Prostate gland (tissue), 2 donors: Measurements from ENCODE around the gene NCOA1. TPM values are rescaled to one million over a fixed set of nuclear protein-coding genes. Genes with fewer than 3 reads are reported as not detected.
"Not testable (repeated sequence)": the region's sequence is repeated elsewhere in the genome, so short reads cannot be mapped to it uniquely, and the experiment has no call there.

Experiments
- DNase-seq: peaks from one replicate; pipeline ENCODE4 v3.0.0-alpha.2; 2019; ENCODE audit warnings: low spot score
- H3K27ac ChIP-seq, 2 donors: fragments of 200-600 bp; sonication (generic); 2 replicates each; pipeline ENCODE4 v1.5.1; 2017 to 2019
- H3K27me3 ChIP-seq: fragments of 200-600 bp; sonication (generic); replicated peaks from 2 replicates; pipeline ENCODE4 v1.5.1; 2019; ENCODE audit not compliant: insufficient read depth
- H3K36me3 ChIP-seq, 2 donors: fragments of 200-600 bp; sonication (generic); 1 replicate in 1 of 2; 2 replicates in 1 of 2; pipeline versions ENCODE4 v1.5.1 to v1.8.1; 2017 to 2019
- H3K4me1 ChIP-seq: fragments of 200-600 bp; sonication (generic); replicated peaks from 2 replicates; pipeline ENCODE4 v1.5.1; 2019
- H3K4me3 ChIP-seq, 2 donors: fragments of 200-600 bp; sonication (generic); 2 replicates each; pipeline ENCODE4 v1.5.1; 2017 to 2019
- H3K9me3 ChIP-seq: fragments of 200-600 bp; sonication (generic); 2 replicates; pipeline ENCODE4 v1.5.1; 2017
- CTCF ChIP-seq, 4 experiments: fragments of 200-600 bp in 2 of 4; fragments of 450-650 bp in 2 of 4; sonication (generic) in 2 of 4; IDR thresholded peaks; 1 replicate in 3 of 4; 2 replicates in 1 of 4; pipeline ENCODE4 v1.5.1; 2016 to 2019; ENCODE audit warnings: antibody characterized with exemption in 4 of 4, mild to moderate bottlenecking in 2 of 4, moderate library complexity in 2 of 4
- POLR2A ChIP-seq: fragments of 450-650 bp; IDR thresholded peaks from one replicate; pipeline ENCODE4 v1.6.1; 2016; ENCODE audit warnings: antibody characterized with exemption, mild to moderate bottlenecking
- POLR2AphosphoS5 ChIP-seq: sonication (generic); formaldehyde crosslinking; IDR thresholded peaks from one replicate; pipeline ENCODE4 v1.6.1; 2017; ENCODE audit warnings: antibody characterized with exemption
- WGBS: methylation state at CpG from one replicate; pipeline ENCODE4 v1.1.5; 2018; 5-methylcytosine and 5-hydroxymethylcytosine counted together
- intact Hi-C: fragments of 100-400 bp; cut with DNase I; formaldehyde crosslinking; loops from one replicate; pipeline ENCODE4 v1.14.2; 2022
- total RNA-seq, 2 donors: library from RNA; depleted of rRNA; stranded (reverse); fragments of >200 nt; gene quantifications; one replicate each; pipeline ENCODE4 v1.1.0, GENCODE V29; 2016

Gene NCOA1
- total RNA-seq, 2 donors from 2014 or later = 24.9 to 72.4 TPM

GRCh38 chr2:24466871-24467870 lies 23.9 kb upstream of the NCOA1 start:
- no peaks in the 10 kb centered on the region for H3K9me3 ChIP-seq
- 77% methylated on average over 7 of the region's 7 CpGs for WGBS

GRCh38 chr2:24468453-24468852 lies 22.6 kb upstream of the NCOA1 start:
- H3K27me3 ChIP-seq, H3K4me1 ChIP-seq, DNase-seq, H3K36me3 ChIP-seq, H3K4me3 ChIP-seq, intact Hi-C loops, H3K27ac ChIP-seq, H3K9me3 ChIP-seq: not testable (repeated sequence)
- 96% methylated on average over 1 of the region's 1 CpG for WGBS

More at GRCh38 chr2:24466871-24467870, 23.9 kb upstream of the NCOA1 start:
- Histone ChIP-seq H3K27ac (no peak overlapping the region), H3K4me3 (no peak overlapping the region), H3K27me3 (no peaks in the 10 kb centered on the region), H3K36me3 (no peaks in the 10 kb centered on the region), H3K4me1 (no peaks in the 10 kb centered on the region)
- DNase-seq = no peak
- no peak for TF ChIP-seq CTCF (IDR thresholded peaks at IDR 0.05)
- no peak for TF ChIP-seq POLR2A
- TF ChIP-seq POLR2AphosphoS5 = no peak
- intact Hi-C loops = no loop called here

- TF ChIP-seq POLR2A = no peak
- no peak for TF ChIP-seq POLR2AphosphoS5
- no peak for TF ChIP-seq CTCF (IDR thresholded peaks at IDR 0.05)
- Histone ChIP-seq H3K4me3 (no peak overlapping the region), H3K4me1 (no peaks in the 10 kb centered on the region), H3K27me3 (no peaks in the 10 kb centered on the region), H3K9me3 (no peaks in the 10 kb centered on the region), H3K36me3 (no peaks in the 10 kb centered on the region), H3K27ac (no peak overlapping the region)
- intact Hi-C loops = no loop called here
- 78% methylated on average over 2 of the region's 2 CpGs for WGBS
- DNase-seq = no peak
Measured at GRCh38 chr2:24469148-24469650, 21.9 kb upstream of the NCOA1 start.

GRCh38 chr2:24471662-24472061 lies 19.4 kb upstream of the NCOA1 start:
- H3K9me3 ChIP-seq = no peaks in the 10 kb centered on the region
- 69% methylated on average over 5 of the region's 5 CpGs for WGBS
- no peaks in the 10 kb centered on the region for H3K4me1 ChIP-seq
- no peak overlapping the region for H3K27ac ChIP-seq
- TF ChIP-seq CTCF (IDR thresholded peaks at IDR 0.05) (no peak), POLR2A (no peak), POLR2AphosphoS5 (no peak)
- no peak overlapping the region for H3K4me3 ChIP-seq
- no peaks in the 10 kb centered on the region for H3K36me3 ChIP-seq
- intact Hi-C loops = no loop called here
- no peaks in the 10 kb centered on the region for H3K27me3 ChIP-seq
- DNase-seq = no peak

GRCh38 chr2:24472416-24472815 lies 18.6 kb upstream of the NCOA1 start:
- no peak for DNase-seq
- Histone ChIP-seq H3K27me3 (no peaks in the 10 kb centered on the region), H3K4me1 (no peaks in the 10 kb centered on the region), H3K9me3 (no peaks in the 10 kb centered on the region), H3K27ac (no peak overlapping the region), H3K4me3 (no peak overlapping the region), H3K36me3 (no peaks in the 10 kb centered on the region)
- TF ChIP-seq POLR2AphosphoS5 (no peak), POLR2A (no peak), CTCF (IDR thresholded peaks at IDR 0.05) (no peak)
- WGBS = 100% methylated on average over 1 of the region's 1 CpG
- intact Hi-C loops = no loop called here
